ENCODE results near the gene ANKRD55. TPM values are rescaled to one million over a fixed set of nuclear protein-coding genes. Genes with fewer than 3 reads are reported as not detected.
A peak's percentile ranks its signal among the peaks of the same experiment; 100 is the strongest.

The ANKRD55 gene
- total RNA-seq, 1 donor from 2014 or later, result not detected

DNA sequence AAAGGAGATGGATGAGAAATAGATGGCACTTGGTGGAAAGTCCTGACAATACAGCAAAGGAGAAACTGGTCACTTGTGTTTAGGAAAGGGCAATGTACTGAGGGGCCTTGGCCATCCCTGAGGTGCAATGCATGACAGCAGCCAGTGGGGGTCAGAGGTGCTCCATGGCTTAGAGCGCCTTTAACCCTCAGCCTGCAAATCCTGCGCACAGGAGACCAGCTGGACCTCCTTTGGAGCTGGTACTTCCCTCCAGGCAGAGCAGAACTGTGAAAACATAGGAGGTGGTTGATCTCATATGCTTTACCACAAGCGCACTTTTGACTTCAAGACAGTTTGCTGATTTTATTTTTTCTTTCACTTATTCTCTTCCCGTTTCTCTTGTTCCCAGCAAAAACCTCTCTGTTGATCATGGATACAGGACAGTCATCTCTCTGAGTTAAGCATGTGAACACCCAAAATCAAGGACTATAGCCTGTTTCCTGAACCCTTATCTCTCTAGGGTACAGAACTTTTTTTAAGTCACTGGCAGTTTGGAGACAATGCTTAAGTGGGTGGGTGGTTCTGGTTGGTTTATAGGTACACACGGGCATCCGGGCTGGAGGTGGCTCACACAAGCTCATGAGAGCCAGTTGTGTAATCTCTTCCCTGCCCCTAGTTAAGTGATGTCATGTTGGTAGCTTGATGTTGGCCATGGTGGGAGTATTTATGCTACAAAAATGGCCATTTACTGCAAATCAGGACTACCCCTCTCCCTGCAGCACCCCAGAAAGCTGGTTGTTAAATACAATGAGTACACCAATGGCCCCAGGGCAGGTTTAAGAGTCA, 37.6 kb upstream of the ANKRD55 start:
- Histone ChIP-seq H3K27ac (ENCODE audit: low read depth, low read length) (no peak overlapping the region), H2AFZ (ENCODE audit: low read depth, low read length) (no peak overlapping the region), H3K4me1 (ENCODE audit: insufficient read depth, low read length) (no peaks in the 10 kb centered on the region), H3K4me2 (ENCODE audit: low read length) (no peak overlapping the region), H3K79me2 (ENCODE audit: insufficient read depth, low read length) (no peaks in the 10 kb centered on the region), H3K9ac (ENCODE audit: low read length) (no peak overlapping the region), H4K20me1 (ENCODE audit: insufficient read depth, low read length) (no peaks in the 10 kb centered on the region), H3K36me3 (ENCODE audit: insufficient read depth, low read length) (no peaks in the 10 kb centered on the region), H3K27me3 (ENCODE audit: insufficient read depth, low read length) (no peaks in the 10 kb centered on the region), H3K4me3 (ENCODE audit: insufficient read depth, low read depth, low read length) (no peak overlapping the region), H3K9me3 (ENCODE audit: insufficient read depth, low read depth, low read length) (no peaks in the 10 kb centered on the region)
- peaks cover 1% of the 10 kb centered on the region for H3K27me3 Mint-ChIP-seq (ENCODE audit: low read depth, unreplicated experiment)
- H3K4me3 Mint-ChIP-seq (ENCODE audit: unreplicated experiment), result no peak overlapping the region
- DNase-seq (ENCODE audit: low read depth) (peak; percentile 49), FAIRE-seq (peak; percentile 58)
- H3K9me3 Mint-ChIP-seq (ENCODE audit: unreplicated experiment), result peaks cover 6% of the 10 kb centered on the region
- no peaks in the 10 kb centered on the region for H3K36me3 Mint-ChIP-seq (ENCODE audit: low read depth, unreplicated experiment)
- peaks cover 1% of the 10 kb centered on the region for H3K4me1 Mint-ChIP-seq (ENCODE audit: low read depth, unreplicated experiment)
- TF ChIP-seq EZH2 (IDR thresholded peaks at IDR 0.05; ENCODE audit: insufficient read depth, low read length), result no peak
- TF ChIP-seq, protein P1, sequence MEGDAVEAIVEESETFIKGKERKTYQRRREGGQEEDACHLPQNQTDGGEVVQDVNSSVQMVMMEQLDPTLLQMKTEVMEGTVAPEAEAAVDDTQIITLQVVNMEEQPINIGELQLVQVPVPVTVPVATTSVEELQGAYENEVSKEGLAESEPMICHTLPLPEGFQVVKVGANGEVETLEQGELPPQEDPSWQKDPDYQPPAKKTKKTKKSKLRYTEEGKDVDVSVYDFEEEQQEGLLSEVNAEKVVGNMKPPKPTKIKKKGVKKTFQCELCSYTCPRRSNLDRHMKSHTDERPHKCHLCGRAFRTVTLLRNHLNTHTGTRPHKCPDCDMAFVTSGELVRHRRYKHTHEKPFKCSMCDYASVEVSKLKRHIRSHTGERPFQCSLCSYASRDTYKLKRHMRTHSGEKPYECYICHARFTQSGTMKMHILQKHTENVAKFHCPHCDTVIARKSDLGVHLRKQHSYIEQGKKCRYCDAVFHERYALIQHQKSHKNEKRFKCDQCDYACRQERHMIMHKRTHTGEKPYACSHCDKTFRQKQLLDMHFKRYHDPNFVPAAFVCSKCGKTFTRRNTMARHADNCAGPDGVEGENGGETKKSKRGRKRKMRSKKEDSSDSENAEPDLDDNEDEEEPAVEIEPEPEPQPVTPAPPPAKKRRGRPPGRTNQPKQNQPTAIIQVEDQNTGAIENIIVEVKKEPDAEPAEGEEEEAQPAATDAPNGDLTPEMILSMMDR (IDR thresholded peaks at IDR 0.05; ENCODE audit: insufficient read depth, low read depth, low read length), result peak; percentile 100
- peak overlapping the region; percentile 14 for H3K27ac Mint-ChIP-seq (ENCODE audit: unreplicated experiment)

DNA sequence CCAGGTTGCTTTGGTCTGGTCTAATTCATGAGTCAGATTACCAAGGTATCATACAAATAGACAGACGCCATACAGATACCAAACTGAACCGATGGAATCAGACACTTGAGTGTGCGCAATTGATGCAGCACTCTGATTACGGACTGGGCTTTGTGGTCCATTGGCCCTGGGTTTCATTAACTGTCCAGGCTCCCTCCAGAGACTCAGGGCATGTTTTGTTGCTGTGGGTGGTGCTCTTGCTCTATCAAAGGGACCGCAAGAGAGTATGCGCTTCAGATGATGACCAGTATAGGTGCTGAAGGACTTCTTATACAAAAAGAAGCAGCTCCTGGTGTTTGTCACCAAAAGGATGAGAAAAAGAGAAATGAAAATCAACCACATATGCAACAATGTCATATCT, 36.9 kb upstream of the ANKRD55 start:
- Histone ChIP-seq H3K4me1 (ENCODE audit: insufficient read depth, low read length) (no peaks in the 10 kb centered on the region), H3K79me2 (ENCODE audit: insufficient read depth, low read length) (no peaks in the 10 kb centered on the region), H3K4me3 (ENCODE audit: insufficient read depth, low read depth, low read length) (no peak overlapping the region), H3K36me3 (ENCODE audit: insufficient read depth, low read length) (no peaks in the 10 kb centered on the region), H3K9me3 (ENCODE audit: insufficient read depth, low read depth, low read length) (no peaks in the 10 kb centered on the region), H3K27ac (ENCODE audit: low read depth, low read length) (no peak overlapping the region), H3K4me2 (ENCODE audit: low read length) (no peak overlapping the region), H3K27me3 (ENCODE audit: insufficient read depth, low read length) (no peaks in the 10 kb centered on the region), H3K9ac (ENCODE audit: low read length) (no peak overlapping the region), H2AFZ (ENCODE audit: low read depth, low read length) (peak overlapping the region; percentile 1), H4K20me1 (ENCODE audit: insufficient read depth, low read length) (no peaks in the 10 kb centered on the region)
- FAIRE-seq, result no peak
- H3K9me3 Mint-ChIP-seq (ENCODE audit: unreplicated experiment), result peaks cover 1% of the 10 kb centered on the region
- H3K27ac Mint-ChIP-seq (ENCODE audit: unreplicated experiment), result no peak overlapping the region
- peaks cover 1% of the 10 kb centered on the region for H3K4me1 Mint-ChIP-seq (ENCODE audit: low read depth, unreplicated experiment)
- no peak overlapping the region for H3K4me3 Mint-ChIP-seq (ENCODE audit: unreplicated experiment)
- TF ChIP-seq, protein P1 (IDR thresholded peaks at IDR 0.05; ENCODE audit: insufficient read depth, low read depth, low read length), result no peak
- TF ChIP-seq EZH2 (IDR thresholded peaks at IDR 0.05; ENCODE audit: insufficient read depth, low read length), result no peak
- peaks cover 1% of the 10 kb centered on the region for H3K27me3 Mint-ChIP-seq (ENCODE audit: low read depth, unreplicated experiment)
- no peaks in the 10 kb centered on the region for H3K36me3 Mint-ChIP-seq (ENCODE audit: low read depth, unreplicated experiment)
- no peak for DNase-seq (ENCODE audit: low read depth)
